ELR (cell line): ENCODE data around the gene LAMP5.

ENCODE experiments used
- DNase-seq: peaks from one replicate; pipeline ENCODE4 v3.0.0-alpha.2; 2015; ENCODE audit warnings: low read depth

Gene LAMP5

DNA sequence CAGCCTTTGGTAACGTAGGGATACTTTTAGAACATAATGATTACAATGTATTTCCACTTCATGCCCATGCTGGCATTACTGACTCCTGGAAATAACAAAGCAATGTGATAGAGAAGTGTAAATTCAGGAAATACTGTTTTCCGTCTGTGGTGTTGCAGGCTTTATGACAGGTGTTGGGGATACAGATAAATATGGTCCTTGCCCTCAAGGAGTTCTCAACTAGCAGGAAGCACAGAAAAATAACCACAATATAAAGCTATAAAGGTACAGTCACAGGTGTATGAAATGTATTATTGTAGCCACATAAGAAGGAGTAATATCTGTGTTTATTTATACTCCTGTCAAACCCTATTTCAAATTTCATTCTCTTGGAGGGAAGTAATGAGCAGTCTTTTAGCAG, 12.9 kb upstream of the LAMP5 start:
- no peak for DNase-seq

DNA sequence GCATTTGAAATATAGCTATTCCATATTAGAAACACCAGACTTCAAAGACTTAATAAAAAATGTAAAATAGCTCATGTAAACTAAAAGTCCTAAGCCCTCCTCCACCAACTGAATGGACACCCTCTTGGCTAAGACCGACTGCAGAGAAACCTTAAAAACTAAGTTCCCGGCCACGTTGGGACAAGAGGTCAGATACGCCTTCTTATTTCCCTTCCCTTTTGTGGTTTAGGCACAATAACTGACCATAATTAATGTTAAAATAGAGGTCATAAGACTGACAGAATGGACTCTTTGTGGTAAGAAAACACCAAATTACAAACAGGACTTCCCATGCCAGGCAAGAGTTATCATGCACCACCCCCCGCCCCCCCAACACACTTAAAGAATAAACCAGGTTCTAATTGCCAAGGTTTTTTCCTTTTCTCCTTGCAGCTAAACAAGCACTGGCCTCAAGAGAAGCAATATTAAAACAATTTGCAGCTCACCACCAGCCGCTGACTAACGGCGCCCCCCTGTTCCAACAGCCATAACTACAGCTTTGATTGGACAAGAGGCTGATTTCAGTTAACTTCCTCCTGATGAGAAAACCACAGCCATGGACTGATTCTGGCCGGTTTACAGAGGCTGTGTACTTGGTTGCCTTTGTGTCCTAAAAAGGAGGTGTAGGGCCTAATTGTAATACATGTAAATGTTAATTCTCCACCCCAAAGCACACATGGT, 10.7 kb upstream of the LAMP5 start:
- DNase-seq: peak; percentile 28

DNA sequence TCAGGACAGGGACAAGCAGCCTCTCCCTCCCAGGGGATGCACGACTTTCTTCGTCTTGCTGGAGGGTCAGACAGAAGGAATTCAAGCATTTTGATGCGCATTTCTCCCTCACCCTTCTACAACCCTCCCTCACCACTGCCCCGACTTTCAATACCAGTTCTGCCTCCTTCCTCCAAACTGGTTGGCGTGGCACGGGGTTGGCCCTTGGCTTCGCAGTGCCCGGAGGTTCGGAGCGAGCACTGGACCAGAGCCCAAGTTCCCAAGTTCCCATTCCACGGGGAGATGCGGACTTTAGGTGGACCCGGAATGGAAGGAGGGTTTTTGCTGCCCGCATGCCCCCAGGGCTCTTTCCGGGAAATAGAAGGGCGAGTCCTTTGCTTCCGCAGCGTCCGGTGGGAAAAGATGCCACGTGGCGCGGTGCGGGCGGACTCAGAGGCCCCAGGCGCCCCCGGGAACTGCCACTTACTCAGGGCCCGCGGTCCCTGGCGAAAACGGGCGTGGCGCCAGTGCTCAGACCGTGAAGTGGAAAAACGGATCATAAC, 8.0 kb upstream of the LAMP5 start:
- DNase-seq: no peak

DNA sequence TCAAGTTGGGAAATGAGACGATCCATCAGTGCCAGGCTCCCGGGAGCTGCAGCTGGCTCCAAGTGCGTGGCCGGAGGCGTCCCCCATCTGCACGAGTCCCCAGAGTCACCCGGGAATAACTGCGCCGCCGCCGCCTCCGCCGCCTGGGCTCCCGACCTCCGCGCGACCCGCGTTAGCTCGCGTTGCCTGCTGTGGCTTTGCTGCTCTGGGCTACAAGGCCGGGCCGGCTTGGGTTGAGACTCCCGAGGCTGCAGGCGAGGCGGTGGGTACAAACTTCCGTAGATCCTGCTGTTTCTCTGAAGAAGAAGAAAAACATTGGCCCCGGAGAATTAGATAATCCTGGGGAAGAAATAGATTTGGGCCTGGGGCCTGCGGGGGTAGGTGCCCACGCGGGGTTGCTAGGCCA, 7.4 kb upstream of the LAMP5 start:
- DNase-seq: no peak

DNA sequence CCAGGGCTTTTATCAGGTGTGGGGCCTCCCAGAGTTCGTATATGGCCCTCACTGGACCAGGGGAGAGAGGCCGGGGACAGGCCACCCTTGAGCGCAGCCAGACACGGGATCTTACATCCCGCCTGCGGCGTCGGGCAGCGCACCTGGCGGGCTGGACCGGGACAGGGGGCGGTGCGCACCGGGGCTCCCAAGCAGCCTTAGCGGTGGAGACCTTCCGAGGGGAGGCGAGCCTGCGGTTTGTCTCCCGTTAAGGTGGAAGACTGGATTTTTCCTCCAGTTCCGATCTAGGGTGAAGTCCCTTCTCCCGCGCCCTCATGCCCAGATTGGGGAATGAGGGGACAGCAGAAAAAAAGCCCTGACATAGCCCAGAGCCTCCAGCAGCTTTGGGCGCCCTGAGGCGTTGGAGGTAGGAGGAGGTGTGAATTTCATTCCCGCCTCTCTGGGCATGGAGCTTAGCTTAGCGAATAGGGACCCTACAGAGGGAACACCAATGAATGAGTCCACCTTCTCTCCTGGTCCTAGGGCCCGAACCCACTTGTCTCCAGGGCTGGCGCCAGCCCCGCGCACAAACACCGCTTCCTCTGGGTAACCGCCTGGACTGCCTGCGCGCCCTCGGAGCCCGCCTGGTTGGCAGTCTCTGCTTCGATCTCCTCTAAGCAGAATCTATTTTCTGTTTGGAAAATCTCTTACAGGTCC, 6.7 kb upstream of the LAMP5 start:
- no peak for DNase-seq

DNA sequence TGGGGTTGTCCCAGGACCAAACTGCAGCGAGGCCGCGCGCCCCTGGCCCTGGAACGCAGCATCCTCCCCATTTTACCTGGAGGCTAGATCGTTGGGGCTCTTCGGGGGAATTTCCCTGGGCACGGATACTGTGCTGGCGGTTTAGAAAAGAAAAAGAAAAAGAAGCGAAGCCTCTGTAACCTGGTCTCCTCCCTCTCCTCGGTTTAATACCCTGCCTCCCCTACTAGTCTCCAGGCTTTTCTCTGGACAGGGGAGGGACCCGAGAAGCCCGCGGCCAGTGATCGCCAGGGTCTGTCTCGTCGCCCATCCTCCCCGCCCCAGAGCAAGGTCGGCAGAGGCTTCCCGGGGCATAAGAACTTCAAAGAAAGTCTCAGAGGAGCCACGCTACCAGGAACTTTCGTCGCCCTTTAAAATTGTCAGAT, 6.1 kb upstream of the LAMP5 start:
- no peak for DNase-seq

DNA sequence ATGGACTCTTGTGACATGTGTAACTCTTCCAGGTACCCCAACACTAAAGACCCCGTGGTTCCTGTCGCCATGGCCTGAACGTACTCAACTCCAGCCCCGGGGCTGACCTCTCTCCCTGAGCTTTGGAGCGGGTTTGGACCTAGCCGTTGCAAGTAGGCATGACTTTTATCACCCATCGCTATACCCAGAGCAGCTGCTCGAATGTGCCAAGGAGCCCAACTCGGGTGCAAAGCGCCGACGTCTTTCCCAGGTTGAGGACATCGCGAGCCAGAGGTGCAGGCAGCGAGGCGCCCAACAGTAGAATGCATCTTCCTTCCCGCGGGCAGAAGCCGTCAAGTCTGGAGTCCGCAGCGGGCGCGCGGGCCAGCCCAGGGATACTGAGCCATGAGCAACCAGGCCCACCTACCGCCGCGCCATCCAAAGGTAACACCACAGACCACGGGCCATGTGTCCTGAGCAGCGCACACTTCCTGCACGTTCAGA, 5.7 kb upstream of the LAMP5 start:
- no peak for DNase-seq

DNA sequence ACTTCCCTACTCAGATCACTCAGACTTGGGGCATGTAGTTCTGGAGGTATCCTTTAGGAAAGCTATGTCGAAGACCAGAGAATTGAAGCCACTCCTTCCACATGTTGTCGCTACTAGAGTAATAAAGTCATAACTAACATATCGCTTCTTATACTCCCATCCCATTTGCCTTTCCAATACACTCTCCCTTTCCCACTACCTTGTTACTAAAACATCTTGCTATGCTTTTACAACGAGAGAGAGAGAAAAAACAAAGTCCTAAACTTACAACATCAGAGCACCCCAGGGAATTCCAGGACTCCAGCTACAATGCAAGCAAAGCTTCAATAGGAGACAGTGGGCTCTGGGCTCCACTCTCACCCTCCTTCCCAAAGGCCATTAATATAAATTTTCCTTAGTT, 5.1 kb upstream of the LAMP5 start:
- DNase-seq: no peak

DNA sequence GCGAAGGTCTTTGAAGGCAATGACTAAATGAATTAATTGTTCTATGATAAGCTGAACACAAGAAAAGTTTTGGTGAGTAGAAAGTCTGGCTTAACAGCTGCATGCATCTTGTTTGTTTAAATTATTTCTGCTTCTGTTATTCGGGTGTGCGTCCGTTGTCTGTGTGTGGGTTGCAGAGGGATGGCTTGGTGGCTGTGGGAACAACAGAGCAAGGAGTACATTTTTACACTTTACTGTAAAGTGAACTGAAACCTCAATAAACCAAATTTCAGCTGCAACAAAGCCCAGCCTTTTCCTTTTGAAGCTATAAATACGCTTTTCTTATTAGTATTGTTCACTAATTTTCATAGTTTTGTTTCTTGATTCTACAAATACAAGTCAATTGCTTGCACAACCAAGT, 3.5 kb upstream of the LAMP5 start:
- DNase-seq: no peak

DNA sequence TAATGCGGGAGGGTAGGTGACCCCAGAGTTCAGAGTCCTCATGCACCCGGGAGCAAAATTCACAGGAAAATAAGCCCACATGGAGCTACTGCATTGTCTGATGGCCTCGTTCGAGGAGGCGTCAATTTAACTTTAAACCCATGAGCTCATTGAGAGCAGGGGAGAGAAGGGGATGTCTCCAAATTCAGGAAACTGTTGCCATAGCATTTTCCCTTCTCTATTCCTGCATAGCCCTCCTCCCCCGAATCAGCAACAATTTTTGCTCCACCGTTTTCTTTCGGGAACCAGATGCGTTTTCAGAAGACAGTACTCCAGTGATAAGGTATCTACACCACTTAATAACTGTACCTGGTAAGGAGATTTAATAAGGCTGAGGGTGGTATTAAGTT, 324 bp upstream of the LAMP5 start:
- DNase-seq: no peak

DNA sequence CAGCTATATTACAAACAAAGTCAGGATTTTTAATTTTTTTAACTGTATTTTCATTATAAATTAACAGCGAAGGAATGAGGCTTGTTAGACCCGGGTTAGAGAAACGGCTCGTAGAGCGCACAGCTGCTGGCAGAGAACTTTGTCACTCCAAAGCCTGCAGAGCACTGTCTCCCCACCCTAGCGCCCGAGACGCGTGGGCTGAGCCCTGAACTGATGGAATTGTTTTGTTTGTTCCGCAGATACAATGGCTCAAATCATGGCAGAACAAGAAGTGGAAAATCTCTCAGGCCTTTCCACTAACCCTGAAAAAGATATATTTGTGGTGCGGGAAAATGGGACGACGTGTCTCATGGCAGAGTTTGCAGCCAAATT, 810 bp downstream of the LAMP5 start:
- DNase-seq: no peak

DNA sequence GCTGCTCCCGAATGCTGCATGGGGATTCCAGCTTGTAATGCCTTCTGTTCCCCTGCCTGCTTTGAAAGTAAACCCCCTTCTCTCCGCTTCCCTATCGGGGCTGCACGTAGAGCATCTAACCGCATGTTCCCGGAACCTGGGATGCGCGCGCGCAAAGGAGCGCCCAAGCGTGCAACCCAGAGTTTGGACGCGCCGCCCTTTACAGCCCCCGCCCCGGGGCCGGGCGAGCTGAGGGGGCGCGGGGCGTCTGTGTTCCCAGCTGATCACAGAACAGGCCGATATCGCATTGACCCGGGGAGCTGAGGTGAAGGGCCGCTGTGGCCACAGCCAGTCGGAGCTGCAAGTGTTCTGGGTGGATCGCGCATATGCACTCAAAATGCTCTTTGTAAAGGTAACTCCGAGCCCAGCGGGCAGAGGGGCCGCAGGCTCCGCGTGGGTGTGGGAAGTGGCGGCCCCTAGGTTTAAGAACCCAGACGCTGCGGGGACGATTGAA, 1.4 kb downstream of the LAMP5 start:
- DNase-seq: no peak

DNA sequence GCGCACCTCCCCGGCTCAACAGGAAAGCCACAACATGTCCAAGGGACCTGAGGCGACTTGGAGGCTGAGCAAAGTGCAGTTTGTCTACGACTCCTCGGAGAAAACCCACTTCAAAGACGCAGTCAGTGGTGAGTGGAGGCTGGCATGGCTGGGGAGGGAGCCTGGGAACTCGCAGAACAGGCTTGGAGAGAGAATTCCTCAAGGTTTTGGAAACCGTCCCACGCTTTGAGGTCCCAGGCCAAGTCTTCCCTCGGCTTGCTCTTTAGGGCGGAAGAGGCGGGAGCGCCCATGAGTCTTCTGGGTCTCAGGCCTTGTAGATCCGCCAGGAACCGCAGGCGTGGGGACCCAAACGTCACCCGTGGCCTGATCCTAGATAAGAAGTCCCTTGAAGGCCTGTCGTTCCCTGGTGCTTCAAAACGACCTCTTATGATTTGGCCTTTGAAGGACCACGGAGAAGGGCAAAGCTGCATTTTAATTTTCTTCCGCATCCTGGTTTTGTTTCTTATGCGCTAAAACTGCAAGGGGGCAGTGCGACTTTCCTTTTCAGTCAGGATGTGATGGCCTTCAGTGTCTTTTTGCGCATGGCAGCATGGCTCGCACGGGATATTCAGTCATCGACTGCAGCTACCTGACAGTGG, 2.0 kb downstream of the LAMP5 start:
- no peak for DNase-seq

DNA sequence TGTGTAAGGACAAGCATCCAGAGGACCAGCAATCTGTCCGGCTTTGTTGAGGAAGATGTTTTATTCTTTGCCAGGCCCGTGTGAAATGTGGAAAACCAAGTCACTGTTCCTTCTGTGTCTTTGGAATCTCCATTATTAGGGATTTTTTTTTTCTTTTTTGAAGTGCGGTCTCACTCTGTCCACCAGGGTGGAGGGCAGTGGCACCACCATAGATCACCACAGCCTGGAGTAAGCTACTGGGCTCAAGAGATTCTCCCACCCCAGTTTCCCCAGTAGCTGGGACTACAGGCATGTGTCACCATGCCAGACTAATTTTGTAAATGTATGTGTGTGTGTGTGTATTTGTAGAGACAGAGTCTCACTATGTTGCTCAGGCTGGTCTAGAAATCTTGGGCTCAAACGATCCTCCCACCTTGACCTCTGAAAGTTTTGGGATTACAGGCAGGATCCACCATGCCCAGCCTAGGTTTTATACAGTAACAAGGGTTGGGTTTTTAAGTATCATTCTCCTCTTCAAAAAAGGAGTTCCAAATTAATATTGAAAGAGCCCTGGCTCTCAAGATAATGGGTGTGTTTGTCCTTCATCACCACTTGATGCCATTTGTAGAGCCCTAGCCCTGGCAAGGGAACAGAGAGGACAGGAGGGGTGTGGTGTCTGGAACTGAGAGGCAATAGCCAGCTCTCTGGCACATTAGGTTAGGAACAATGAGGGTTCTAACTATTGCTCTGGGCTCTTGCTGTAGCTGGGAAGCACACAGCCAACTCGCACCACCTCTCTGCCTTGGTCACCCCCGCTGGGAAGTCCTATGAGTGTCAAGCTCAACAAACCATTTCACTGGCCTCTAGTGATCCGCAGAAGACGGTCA, 3.1 kb downstream of the LAMP5 start:
- DNase-seq: no peak

DNA sequence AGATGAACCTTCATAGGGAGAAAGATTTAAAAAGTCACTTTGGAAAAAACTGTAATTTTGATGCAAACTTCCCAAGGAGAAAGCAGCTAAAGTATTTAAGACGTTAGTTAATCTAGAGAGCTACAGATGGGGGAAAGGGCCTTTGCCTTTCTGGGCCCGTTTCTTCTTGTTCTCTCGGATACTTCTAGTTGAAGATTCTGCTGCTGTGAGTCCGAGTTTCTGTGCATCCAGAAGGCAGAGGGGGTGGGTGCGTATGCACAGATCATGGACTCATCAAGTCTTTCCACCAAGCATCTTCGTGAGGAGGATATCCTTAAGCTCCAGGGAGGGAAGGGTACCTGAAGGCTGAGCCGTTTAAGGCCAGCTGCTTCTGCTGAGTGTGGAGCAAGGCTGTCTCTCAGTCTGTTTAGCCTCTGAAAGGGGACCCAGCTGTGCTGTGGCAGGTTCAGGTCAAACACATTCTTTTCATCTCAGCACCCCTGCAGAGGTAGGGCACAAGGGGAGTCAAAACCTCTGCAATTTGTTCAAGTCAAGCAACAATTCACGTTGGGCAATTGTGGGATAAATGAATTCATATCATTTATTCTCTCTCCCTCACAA, 4.3 kb downstream of the LAMP5 start:
- no peak for DNase-seq

DNA sequence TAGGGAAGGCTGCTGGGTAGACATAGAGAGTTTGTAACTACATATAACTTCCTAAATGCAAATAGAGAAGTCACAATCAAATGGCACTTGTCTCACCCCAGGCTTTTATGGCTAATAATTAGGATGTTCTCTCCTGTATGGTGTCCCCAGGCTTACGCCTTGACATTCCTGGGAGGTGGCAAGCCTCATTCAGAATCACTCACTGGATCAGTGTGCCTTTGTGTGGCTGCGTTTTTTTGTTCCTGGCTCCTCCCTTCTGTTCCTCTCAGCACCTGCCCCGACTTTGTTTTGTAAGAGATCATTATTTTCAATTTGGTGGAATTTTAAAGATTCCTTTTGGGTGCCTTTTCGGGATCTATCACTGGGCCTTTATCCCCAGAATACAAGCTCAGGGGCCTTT, 5.7 kb downstream of the LAMP5 start:
- no peak for DNase-seq

DNA sequence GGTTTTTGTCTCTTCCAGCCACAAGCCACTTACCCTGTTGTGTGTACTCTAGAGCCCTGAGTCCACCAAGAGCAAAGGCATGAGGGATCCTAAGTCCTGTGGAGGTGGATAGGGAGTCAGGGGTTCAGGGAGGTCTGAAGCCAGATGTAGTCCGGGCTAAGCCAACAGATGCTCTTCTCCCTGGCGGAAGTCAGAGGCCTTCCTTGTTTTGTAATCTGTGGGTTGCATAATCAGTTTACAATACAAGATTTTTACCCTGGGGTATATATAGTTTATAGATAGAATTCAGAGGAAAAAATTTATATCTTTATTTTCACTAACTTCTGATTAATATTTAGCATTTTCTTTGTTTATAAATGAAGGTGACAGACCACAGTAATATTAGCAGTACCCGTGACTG, 9.2 kb downstream of the LAMP5 start:
- DNase-seq: no peak

DNA sequence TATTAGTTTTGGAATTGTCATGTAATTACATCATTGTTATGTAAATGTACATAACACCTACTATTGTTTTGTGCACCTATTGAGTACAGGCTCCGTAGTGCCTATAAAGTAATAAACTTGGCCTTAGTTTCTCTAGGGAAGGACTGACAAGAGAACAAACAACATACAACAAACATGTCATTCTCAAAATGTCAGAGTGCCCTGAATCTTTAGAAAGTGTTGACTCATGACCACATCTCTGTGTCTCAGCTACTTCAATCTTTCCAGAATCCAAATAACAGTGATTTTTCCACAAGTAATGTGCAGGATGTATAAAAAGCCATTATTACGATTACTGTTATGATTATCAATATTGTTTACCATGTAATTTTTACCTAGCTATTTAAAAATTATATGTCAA, 17.2 kb downstream of the LAMP5 start:
- DNase-seq: no peak

DNA sequence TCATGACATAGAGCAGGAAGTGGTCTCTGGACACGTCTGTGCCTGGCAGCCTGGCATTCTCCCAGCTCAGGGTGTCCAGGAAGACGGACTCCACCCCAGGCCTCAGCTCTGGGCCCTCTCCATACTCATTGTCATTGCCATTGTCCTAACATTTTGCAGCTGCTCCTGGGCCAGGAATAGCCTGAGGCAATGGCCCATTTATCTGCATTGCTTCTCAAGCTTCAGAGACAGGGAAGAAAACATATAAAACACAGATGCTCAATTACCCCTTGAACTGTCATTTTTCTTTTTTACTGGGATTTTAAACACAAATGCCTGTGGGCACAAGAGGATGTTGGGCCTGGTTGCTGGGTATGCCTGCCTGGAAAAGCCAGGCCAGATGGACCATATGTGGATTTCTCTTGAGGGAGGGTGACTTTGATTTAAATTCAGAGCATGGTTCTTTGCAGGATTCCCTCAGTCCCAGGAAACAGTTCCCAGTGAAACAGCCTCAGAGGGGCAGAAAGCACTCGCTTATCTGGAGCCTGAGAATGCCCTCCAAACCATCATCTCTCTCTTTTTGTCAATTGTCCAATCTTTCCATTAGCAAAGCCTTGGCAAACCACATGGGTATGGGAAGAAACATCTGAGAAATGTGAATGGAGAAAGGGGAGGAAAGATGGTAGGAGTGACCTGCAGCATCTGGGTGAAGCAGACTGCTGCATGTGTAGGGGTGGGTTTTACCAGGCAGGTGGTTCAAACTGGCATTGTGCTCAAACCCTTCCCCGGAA, 17.9 kb downstream of the LAMP5 start:
- peak; percentile 6 for DNase-seq

DNA sequence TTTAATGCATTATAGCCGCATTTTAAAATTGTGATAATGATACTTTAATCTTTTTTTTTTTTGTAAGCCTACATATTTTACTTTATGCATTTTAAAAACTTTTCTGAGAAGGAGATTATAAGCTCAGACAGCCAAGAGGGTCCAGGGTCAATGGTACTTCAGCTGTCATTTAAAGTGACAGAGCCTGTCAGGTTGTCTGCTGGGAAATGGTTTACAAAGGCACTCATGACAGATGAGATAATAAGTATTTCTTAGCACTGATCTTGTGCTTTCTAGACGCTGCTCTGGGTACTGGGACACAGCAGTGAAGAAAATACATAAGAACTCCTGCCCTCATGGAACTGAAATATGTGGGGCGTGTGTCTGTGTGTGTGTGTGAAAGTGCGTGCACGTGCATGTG, 19.6 kb downstream of the LAMP5 start:
- DNase-seq: no peak

DNA sequence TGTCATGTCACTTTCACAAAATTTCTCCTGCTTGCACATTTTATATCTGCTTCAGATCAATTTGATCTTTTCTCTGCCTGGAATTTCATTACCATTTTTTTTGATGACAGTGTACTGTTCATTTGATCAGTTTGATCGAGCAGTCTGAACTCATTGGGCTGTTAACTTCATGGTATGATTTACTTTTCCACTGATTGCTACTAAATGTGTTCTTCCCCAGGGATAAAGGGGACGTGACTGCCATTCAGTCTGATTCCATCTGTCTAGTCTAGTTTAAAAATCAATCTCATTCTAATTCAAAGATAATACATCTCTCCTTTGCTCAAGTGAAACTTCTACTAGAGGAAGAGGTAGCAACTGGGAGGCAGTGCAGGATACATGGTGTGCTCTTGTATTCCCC, 21.1 kb downstream of the LAMP5 start:
- no peak for DNase-seq
